Activated CD8-positive, alpha-beta memory T cell treated with anti-CD3 and anti-CD28 coated beads, Interleukin-2, amount 50 U/mL, for 4 hours (primary cell): Measurements from ENCODE around the gene BDP1.
"Not testable (repeated sequence)": the region's sequence is repeated elsewhere in the genome, so short reads cannot be mapped to it uniquely, and the experiment has no call there.

Experiments
- DNase-seq: peaks from one replicate; pipeline ENCODE4 v3.0.0-alpha.2; 2020

The BDP1 gene

DNA sequence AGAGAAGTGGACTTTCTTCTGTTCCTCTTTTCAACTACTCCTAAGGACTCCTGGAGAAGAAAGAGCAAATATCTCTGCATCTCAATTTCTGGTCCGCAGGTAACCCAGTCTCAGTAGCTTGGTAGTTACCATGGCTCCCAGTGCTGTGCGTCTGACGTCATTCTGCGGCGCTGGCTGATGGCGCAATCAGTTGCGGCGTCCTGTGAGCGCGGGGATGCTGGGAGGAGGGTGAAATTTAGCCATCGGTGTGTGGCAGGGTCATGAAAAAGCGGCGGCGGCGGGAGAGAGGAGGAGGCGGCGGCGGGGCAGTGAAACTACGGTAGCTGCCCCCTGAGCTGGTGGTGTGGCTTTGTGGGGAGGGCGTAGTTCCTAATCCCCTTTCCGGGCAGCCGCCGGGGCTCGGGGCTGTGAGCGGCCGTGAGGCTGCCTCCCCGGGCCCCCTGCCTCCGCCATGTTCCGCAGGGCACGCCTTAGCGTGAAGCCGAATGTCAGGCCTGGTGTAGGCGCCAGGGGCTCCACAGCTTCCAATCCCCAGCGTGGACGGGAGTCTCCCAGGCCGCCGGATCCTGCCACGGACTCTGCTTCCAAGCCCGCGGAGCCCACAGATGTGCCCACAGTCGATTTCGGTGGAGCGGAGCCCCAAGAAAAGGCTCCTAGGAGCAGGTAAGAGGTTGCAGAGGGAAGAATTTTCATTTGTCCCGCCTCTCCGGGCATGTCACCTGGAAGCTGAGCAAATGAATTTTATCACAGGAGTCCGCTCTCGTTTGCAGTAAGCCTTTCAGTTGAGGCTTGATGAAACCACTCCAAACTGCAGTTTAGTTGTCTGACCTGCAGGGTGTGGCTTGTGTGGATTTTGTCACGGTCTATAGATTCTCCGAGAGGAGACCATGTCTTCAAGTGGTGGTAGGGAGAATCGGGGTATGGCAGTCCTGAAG is at the start of gene BDP1:
Gene BDP1 (plus strand): TSS at position 225 of the 935 bp plus-strand sequence. CDS start 227 bp downstream, at position 452.
- DNase-seq: peak; percentile 99

GRCh38 chr5:71410088-71410487 is 45.4 kb upstream of the BDP1 start:
- not testable (repeated sequence) for DNase-seq

DNA sequence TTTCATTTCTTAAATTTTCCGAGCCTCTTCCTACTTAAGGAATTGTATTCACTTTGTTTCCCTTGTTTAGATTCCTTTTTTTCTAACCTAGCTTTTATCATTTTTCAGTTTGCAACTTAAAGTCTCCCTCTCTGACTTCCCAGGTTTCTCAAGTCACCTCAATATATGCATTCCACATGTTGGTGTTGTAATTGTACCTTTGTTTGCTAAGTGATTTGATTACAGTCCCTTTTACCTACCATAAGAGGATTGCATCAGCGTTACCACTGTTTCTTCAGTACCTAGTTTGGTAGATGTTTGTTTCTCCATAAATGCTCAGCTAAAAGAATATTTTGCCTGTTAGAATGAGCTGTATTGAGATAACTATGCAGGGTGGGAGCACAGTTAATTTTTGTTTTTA is 39.8 kb upstream of the BDP1 start:
- not testable (repeated sequence) for DNase-seq

DNA sequence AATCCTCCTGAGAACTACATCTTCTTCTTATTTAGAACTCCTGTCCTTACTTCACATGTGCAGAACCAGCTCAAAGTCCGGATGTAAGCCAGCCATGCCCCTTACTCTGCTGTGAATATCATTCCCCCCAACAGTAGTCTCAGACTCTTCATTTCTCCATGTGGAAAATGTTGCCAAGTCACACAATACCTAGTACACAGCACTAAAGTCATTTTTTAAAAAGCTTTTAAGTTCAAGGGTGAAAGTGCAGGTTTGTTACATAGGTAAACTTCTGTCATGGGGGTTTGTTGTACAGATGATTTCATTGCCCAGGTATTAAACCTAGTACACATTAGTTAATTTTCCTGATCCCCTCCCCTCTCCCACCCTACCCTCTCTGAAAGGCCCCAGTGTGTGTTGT is 37.4 kb upstream of the BDP1 start:
- DNase-seq: not testable (repeated sequence)

DNA sequence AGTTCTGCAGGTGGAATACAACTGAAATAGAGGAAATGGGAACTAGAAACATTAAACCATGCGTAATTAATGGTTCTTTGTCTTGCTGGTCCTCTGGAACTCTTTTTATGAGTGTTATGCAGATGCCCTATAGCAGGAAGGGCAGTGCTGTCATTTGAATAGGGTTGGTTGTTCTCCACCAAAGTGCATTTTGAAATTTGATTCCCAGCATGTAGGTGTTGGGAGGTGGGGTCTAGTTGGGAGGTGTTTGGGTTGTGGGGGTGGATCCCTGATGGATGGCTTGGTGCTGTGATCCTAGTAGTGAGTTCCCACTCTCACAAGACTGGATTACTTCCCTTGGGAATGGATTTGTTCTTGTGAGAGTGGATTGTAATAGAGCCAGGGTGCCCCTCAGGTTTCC is 34.2 kb upstream of the BDP1 start:
- not testable (repeated sequence) for DNase-seq

DNA sequence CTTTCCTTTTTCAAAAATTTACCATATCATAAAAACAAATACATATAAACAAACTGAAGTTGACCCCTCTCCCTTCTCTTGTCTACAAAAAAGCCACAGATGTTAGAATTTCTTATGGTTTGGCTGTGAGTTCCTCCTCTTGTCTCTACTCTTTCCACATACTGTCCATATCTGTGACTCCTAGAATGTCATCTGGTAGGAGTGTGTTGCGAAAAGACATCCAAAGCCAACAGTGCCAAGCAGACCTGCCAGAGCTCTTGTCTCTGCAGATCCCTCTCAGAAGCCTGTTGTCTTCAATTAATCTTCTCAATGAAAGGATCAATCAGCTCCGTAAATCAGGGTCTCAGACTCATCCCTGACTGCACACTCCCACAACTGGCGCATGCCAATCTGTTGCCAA is 31.6 kb upstream of the BDP1 start:
- DNase-seq: not testable (repeated sequence)

DNA sequence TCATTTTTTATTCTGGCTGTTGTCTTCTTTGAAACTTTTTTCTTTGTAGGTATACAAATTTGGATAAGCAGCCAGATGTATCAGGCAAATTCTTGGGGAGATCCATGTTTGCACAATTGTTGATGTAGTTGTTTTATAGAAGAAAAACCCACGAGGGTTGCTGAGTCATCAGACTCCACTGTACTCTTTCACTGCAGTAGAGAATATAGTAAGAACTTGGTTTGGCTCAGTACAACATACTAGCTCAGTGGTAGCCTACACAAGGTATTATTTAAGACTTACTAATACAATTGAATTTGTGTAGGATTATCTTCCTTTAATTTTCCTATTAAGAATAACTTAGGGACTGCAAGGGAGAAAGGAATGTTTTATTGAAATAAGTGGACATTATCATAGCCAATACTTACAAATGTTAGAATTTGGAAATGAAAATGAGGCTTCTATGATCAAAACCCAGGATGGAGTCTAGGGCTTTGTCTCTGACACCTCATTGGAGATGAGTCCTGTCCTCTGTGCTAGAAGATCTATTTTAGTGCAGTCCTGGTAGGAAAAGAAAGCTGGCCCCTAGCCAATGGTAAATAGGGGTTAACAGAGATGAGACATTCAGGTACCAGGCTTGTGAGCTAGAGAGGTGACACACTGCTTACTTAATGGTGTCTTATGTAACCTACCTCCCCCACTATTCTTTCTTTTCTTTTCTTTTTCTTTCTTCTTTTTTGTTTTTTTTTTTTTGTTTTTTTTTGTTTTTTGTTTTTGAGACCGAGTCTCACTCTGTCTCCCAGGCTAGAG is 28.6 kb upstream of the BDP1 start:
- not testable (repeated sequence) for DNase-seq

DNA sequence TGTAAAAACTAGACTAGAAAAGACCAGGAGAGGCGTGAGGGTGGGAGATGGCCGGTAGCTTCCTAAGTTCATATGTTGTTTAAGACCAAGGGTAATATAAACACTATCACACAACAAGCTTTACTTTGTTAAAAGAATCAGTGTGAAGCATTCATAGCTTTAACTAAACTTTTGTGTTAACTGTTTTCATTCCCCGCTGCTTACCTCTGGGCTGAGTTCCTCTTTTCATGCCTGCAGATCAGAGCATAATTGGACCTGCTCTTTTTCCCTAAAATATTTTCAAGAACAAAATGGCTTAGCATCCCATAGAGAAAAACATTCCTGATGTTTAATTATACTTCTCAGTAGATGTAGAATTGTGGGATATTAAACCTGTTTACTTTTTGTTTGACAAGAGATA is 23.0 kb upstream of the BDP1 start:
- not testable (repeated sequence) for DNase-seq

GRCh38 chr5:71434825-71435224 is 20.6 kb upstream of the BDP1 start:
- DNase-seq: not testable (repeated sequence)

GRCh38 chr5:71441564-71441963 is 13.9 kb upstream of the BDP1 start:
- not testable (repeated sequence) for DNase-seq

DNA sequence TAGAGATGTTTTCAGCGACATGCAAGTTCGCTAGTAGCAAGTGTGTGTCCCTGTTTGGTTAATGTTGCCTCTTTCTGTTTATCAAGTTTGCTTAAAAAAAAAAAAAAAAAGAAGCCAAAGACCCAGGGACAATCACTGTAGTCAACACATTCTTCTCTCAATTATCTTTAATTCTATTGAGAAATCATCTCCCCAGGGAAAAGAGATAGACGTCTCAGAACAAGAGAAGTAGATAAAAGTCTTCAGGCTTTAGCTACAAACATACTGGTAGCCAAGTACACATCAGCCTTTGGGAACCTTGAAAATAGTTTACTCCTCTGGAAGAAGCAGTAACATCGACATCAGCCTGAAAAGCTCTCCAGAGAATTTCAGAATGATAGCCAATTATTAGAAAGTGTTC is 11.6 kb upstream of the BDP1 start:
- DNase-seq: not testable (repeated sequence)

DNA sequence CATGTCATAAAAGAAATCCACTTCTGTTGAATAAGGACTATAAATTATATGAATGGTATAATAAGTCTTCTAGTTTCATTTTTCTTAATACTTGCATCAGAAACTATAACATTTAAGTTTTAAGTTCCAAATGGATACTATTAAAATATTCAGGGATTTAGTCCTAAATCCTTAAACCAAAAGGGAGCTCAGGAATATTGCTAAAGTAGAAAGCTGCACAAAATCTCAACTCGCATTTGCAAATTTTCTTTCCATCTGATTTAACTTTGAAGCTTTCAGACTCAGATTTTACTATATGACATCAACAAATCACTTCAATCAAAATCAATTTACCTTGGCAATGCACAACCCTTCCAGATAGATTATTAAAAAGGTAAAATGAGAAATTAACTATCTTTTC is 10.4 kb upstream of the BDP1 start:
- not testable (repeated sequence) for DNase-seq

GRCh38 chr5:71445523-71446152 is 9.8 kb upstream of the BDP1 start:
- DNase-seq: not testable (repeated sequence)

DNA sequence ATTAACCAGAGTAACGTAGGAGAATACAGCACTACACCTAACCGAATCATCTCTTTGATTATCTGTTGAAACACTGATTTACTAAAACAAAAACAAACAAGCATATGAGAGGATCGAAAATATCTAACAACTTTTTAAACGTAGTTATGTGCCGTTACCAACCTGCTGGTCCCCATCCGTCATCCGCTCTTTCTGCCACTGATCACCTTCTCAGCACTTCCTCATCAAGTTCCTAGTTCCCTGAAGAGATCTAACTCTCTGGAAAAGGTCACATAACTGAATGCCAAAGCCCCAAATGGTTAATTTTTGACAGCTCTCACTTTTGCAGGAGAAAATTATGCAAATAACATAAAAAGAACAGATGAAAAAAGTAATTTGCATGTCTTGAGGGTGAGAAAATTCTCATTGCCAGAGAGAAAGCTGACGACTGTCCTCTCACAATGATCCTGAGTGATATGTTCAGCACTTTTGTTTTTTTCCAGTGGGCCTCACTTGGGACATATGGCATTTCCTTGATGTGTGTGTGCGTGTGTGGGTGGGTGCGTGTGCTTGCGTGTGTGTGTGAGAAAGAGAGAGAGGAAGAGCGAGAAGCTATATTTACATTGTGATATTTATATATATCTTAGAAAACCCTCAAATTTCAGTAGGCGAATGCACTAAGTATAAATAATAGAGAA is 8.8 kb upstream of the BDP1 start:
- not testable (repeated sequence) for DNase-seq

- peak; percentile 52 for DNase-seq
Measured at GRCh38 chr5:71447218-71447808, 8.1 kb upstream of the BDP1 start.

- DNase-seq: no peak
Measured at GRCh38 chr5:71452876-71453275, 2.6 kb upstream of the BDP1 start.

- no peak for DNase-seq
Measured at GRCh38 chr5:71454913-71455312, 538 bp upstream of the BDP1 start.

- DNase-seq: no peak
Measured at GRCh38 chr5:71456362-71456743, 902 bp downstream of the BDP1 start.

DNA sequence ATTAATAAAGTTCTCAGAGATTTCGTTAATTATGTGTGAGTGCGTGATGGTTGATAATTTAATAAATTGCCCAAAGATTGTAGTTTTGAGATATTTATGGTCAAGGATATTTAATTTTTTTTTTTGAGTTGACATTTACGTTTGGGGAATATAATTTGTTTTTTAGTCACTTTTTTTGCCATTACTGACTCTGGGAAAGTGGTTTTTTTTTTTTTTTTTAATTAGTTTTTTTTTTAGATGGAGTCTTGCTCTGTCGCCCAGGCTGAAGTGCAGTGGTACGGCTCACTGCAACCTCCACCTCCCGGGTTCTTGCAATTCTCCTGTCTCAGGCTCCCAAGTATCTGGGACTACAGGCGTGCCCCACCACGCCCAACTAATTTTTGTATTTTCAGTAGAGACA is 1.7 kb downstream of the BDP1 start:
- DNase-seq: no peak

DNA sequence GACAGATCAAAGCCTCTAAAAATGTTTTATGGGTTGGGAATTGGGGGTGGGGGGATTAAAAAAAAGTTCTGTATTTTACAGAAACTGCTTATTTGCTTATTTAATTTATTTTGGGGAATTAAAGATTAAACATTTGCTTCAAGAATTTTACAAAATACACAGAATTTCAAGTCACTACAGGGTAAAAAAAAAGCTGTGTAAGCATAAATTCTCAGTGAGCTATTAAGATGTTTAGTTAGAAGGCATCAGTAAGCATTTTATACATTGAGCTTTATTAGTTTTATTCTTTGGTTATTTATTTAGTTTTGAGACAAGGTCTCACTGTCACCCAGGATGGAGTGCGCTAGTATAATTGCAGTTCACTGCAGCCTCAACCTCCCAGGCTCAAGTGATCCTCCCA is 5.2 kb downstream of the BDP1 start:
- no peak for DNase-seq

- no peak for DNase-seq
Measured at GRCh38 chr5:71461360-71461759, 5.9 kb downstream of the BDP1 start.

- no peak for DNase-seq
Measured at GRCh38 chr5:71471193-71471592, 15.7 kb downstream of the BDP1 start.
